Prostate gland (tissue), 2 donors: ENCODE measurements around the gene COL4A2. TPM values are rescaled to one million over a fixed set of nuclear protein-coding genes. Genes with fewer than 3 reads are reported as not detected.
A peak's percentile ranks its signal among the peaks of the same experiment; 100 is the strongest.

Source experiments
- DNase-seq: peaks from one replicate; pipeline ENCODE4 v3.0.0-alpha.2; 2019; ENCODE audit warnings: low spot score
- H3K27ac ChIP-seq, 2 donors: fragments of 200-600 bp; sonication (generic); 2 replicates each; pipeline ENCODE4 v1.5.1; 2017 to 2019
- H3K27me3 ChIP-seq: fragments of 200-600 bp; sonication (generic); replicated peaks from 2 replicates; pipeline ENCODE4 v1.5.1; 2019; ENCODE audit not compliant: insufficient read depth
- H3K36me3 ChIP-seq, 2 donors: fragments of 200-600 bp; sonication (generic); 1 replicate in 1 of 2; 2 replicates in 1 of 2; pipeline versions ENCODE4 v1.5.1 to v1.8.1; 2017 to 2019
- H3K4me1 ChIP-seq: fragments of 200-600 bp; sonication (generic); replicated peaks from 2 replicates; pipeline ENCODE4 v1.5.1; 2019
- H3K4me3 ChIP-seq, 2 donors: fragments of 200-600 bp; sonication (generic); 2 replicates each; pipeline ENCODE4 v1.5.1; 2017 to 2019
- H3K9me3 ChIP-seq: fragments of 200-600 bp; sonication (generic); 2 replicates; pipeline ENCODE4 v1.5.1; 2017
- POLR2A ChIP-seq: fragments of 450-650 bp; IDR thresholded peaks from one replicate; pipeline ENCODE4 v1.6.1; 2016; ENCODE audit warnings: antibody characterized with exemption, mild to moderate bottlenecking
- POLR2AphosphoS5 ChIP-seq: sonication (generic); formaldehyde crosslinking; IDR thresholded peaks from one replicate; pipeline ENCODE4 v1.6.1; 2017; ENCODE audit warnings: antibody characterized with exemption
- WGBS: methylation state at CpG from one replicate; pipeline ENCODE4 v1.1.5; 2018; 5-methylcytosine and 5-hydroxymethylcytosine counted together
- intact Hi-C: fragments of 100-400 bp; cut with DNase I; formaldehyde crosslinking; loops from one replicate; pipeline ENCODE4 v1.14.2; 2022
- total RNA-seq, 2 donors: library from RNA; depleted of rRNA; stranded (reverse); fragments of >200 nt; gene quantifications; one replicate each; pipeline ENCODE4 v1.1.0, GENCODE V29; 2016
- TF ChIP-seq, protein P1 (sequence below), 4 experiments: fragments of 200-600 bp in 2 of 4; fragments of 450-650 bp in 2 of 4; sonication (generic) in 2 of 4; IDR thresholded peaks; 1 replicate in 3 of 4; 2 replicates in 1 of 4; pipeline ENCODE4 v1.5.1; 2016 to 2019; ENCODE audit warnings: antibody characterized with exemption in 4 of 4, mild to moderate bottlenecking in 2 of 4, moderate library complexity in 2 of 4

The COL4A2 gene
- total RNA-seq, 2 donors from 2014 or later: 82.8 to 193 TPM

DNA sequence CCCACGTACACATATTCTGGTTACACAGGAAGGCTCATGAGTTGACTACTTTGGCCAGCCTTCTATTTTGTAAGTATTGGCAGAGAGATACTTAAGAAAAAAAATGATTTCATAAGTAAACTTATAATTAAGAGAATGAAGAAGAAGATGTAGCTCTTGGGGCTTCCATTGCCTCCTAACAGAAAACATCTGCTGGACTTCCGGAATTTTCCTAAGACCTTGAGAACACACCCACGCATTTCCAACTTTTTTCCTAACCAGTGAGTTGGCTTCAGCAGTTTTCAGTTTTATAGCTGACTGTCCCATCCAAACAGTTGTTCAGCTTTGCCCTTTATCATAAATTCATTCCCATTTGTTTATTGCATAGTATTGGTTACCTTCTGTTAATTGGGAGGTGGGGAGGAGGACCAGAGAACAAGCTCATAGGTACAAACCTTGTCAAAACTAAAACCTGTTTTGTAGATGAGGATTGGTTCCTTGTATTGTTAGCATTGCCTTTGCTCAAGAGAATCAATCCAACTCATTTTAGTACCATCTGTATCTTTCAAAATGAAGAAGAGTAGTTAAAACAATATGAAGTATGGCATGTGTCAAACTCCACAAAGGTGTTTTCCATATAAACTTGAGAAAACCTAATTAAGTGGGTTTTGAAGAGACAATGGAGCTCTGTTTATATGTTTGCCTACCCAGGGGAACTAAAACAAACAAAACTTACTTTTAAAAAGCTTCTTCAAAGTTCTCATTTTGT, 93.9 kb downstream of the COL4A2 start:
- DNase-seq: no peak
- Histone ChIP-seq H3K36me3 (no peaks in the 10 kb centered on the region), H3K27ac (peak overlapping the region in 1 of 2 donors; percentile 80), H3K9me3 (no peaks in the 10 kb centered on the region), H3K27me3 (no peaks in the 10 kb centered on the region), H3K4me1 (no peaks in the 10 kb centered on the region), H3K4me3 (no peak overlapping the region)
- TF ChIP-seq, protein P1, sequence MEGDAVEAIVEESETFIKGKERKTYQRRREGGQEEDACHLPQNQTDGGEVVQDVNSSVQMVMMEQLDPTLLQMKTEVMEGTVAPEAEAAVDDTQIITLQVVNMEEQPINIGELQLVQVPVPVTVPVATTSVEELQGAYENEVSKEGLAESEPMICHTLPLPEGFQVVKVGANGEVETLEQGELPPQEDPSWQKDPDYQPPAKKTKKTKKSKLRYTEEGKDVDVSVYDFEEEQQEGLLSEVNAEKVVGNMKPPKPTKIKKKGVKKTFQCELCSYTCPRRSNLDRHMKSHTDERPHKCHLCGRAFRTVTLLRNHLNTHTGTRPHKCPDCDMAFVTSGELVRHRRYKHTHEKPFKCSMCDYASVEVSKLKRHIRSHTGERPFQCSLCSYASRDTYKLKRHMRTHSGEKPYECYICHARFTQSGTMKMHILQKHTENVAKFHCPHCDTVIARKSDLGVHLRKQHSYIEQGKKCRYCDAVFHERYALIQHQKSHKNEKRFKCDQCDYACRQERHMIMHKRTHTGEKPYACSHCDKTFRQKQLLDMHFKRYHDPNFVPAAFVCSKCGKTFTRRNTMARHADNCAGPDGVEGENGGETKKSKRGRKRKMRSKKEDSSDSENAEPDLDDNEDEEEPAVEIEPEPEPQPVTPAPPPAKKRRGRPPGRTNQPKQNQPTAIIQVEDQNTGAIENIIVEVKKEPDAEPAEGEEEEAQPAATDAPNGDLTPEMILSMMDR (IDR thresholded peaks at IDR 0.05): no peak
- TF ChIP-seq POLR2A (no peak), POLR2AphosphoS5 (no peak)
- WGBS: 53% methylated on average over 3 of the region's 3 CpGs
- intact Hi-C loops: no loop called here

DNA sequence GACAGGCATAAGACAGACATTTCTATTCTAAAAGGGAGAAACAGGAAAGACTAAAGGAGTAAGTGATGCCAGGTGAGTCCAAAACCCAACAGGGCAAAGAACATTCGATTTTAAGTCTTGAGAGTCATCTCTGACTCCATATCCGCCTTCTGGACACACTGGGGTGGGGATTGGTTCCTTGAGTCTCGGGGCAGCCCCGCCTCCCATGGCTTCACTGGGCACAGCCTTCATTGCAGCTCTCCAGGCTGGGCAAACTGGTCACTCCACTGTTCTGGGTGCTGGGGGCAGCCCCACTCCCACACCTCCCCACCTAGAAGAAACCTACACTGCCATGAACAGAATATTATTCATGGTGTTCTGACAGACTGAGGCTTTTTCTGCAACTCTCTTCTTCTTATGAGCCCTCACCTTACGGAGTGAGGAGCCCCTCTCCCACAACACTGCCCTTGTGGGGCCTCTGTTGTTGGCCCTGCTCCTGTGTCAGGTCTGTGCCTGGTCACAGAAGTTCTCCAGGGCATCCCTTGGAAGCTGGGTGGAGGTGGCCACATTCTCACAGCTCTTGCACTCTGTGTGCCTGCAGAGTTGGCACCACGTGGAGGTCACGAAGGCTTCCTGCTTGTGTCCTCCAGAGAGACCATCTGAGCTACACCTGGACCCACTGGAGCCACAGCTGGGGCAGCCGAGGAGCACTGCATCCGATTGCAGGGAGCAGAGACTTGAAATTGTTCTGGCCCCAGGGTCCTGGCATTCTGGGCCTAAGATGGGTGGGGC, 95.4 kb downstream of the COL4A2 start:
- WGBS: 95% methylated on average over 9 of the region's 9 CpGs
- H3K36me3 ChIP-seq: no peaks in the 10 kb centered on the region
- H3K27ac ChIP-seq: no peak overlapping the region
- H3K27me3 ChIP-seq: no peaks in the 10 kb centered on the region
- intact Hi-C loops: no loop called here
- no peak for DNase-seq
- H3K9me3 ChIP-seq: no peaks in the 10 kb centered on the region
- H3K4me3 ChIP-seq: no peak overlapping the region
- H3K4me1 ChIP-seq: no peaks in the 10 kb centered on the region
- no peak for TF ChIP-seq POLR2AphosphoS5
- TF ChIP-seq, protein P1 (IDR thresholded peaks at IDR 0.05): no peak
- TF ChIP-seq POLR2A: no peak

DNA sequence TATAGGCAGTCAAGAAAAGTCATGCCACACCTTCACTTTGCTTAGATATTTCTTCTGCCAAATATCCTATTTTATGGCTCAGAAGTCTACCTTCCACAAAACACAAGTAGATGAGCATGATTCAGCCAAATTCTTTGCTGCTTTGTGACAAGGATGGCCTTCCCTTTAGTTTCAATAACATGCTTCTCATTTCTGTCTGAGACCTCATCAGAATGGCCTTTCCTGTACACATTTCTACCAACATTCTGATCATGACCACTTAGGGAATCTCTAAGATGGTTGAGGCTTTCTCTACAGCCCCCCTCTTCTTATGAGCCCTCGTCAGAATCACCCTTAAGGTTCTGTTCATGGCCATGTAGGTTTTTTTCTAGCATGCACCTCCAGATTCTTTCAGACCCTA, 96.2 kb downstream of the COL4A2 start:
- Histone ChIP-seq H3K4me1 (no peaks in the 10 kb centered on the region), H3K36me3 (no peaks in the 10 kb centered on the region), H3K9me3 (no peaks in the 10 kb centered on the region), H3K27me3 (no peaks in the 10 kb centered on the region), H3K4me3 (no peak overlapping the region), H3K27ac (no peak overlapping the region)
- 96% methylated on average over 1 of the region's 1 CpG for WGBS
- intact Hi-C loops: no loop called here
- TF ChIP-seq POLR2A (no peak), POLR2AphosphoS5 (no peak)
- TF ChIP-seq, protein P1 (IDR thresholded peaks at IDR 0.05): no peak
- DNase-seq: no peak

DNA sequence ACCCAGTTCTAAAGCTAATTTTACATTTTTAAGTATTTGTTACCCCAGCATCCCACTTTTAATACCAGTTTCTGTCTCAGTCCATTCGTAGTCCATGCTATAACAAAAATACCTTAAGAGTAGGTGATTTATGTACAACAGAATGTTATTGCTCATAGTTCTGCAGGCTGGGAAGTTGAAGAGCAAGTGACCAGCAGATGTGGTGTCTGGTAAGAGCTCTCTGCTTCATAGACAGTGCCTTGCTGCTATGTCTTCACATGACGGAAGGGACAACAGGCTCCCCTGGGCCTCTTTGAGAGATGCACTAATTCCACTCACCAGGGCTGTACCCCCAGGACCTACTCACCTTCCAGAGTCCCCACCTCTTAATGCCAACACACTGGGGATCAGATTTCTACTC, 96.6 kb downstream of the COL4A2 start:
- H3K27ac ChIP-seq: no peak overlapping the region

More for the DNA sequence above, 96.6 kb downstream of the COL4A2 start:
- no peak for DNase-seq
- no peaks in the 10 kb centered on the region for H3K9me3 ChIP-seq
- H3K4me1 ChIP-seq: no peaks in the 10 kb centered on the region
- 50% methylated on average over 2 of the region's 2 CpGs for WGBS
- H3K27me3 ChIP-seq: no peaks in the 10 kb centered on the region
- intact Hi-C loops: no loop called here
- TF ChIP-seq POLR2A (no peak), POLR2AphosphoS5 (no peak)
- TF ChIP-seq, protein P1 (IDR thresholded peaks at IDR 0.05): no peak
- no peaks in the 10 kb centered on the region for H3K36me3 ChIP-seq
- H3K4me3 ChIP-seq: no peak overlapping the region
